NCI-H226 (cell line): ENCODE measurements around the gene GFRAL.
A peak's percentile ranks its signal among the peaks of the same experiment; 100 is the strongest.
"Not testable (repeated sequence)": the region's sequence is repeated elsewhere in the genome, so short reads cannot be mapped to it uniquely, and the experiment has no call there.

Experiments used
- DNase-seq: peaks from one replicate; pipeline ENCODE4 v3.0.0-alpha.2; 2015

Gene GFRAL

GRCh38 chr6:55327169-55327568, at the start of gene GFRAL:
Gene GFRAL, plus strand, starts transcription at chr6:55327469. Its CDS starts 86 bp downstream, at chr6:55327555.
- DNase-seq: no peak

DNA sequence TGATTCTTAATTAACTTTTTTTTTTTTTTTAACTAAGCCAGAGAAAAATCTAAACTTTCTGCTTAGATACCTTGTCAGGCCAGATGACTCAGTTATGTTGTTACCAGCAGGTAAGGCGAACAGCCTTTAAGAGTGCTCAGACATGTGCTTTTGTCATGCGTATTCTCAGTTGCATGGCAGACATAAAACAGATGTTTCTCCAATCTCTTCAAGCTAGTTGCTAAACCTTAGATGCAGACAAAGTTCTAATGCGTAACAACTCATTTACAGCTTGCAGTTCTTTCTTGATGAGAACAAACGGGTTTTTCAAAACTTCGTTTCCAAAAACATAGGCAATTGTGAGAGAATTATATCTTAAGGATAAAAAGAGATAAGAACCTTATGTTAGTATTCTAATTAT, 49.6 kb upstream of the GFRAL start:
- no peak for DNase-seq

DNA sequence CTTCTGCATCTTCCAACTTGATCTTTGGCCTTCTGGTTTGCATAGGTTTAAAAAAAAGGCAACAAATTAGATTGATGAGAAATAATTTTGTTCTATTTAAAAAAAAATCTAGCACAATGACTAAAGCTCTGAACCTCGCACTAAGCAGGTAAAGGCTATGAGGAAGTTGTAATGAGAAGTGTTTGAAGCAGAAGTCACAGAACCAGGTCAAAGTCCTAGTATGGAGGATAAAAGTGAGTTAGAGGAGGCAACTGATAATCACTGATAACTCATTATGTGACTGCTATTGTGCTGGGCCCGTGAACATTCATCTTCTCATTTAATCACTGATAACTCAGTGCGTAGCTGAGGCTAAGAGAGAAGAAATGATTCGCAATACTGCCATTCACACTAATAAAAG, 46.1 kb upstream of the GFRAL start:
- DNase-seq: no peak

DNA sequence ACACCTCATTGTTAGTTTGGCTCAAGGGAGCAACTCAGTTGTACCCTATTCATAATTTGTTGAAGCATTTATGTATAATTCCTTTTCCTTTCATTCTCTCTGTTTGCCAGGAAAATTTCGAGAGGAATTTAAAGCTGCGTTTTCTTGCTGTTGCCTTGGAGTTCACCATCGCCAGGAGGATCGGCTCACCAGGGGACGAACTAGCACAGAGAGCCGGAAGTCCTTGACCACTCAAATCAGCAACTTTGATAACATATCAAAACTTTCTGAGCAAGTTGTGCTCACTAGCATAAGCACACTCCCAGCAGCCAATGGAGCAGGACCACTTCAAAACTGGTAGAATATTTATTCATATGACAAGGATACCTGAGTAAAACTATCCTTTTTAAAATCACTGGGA, 45.2 kb upstream of the GFRAL start:
- DNase-seq: no peak

- no peak for DNase-seq
These were observed 40.4 kb upstream of the GFRAL start for GRCh38 chr6:55286824-55287223.

- no peak for DNase-seq
These were observed 36.5 kb upstream of the GFRAL start for GRCh38 chr6:55290736-55291135.

DNA sequence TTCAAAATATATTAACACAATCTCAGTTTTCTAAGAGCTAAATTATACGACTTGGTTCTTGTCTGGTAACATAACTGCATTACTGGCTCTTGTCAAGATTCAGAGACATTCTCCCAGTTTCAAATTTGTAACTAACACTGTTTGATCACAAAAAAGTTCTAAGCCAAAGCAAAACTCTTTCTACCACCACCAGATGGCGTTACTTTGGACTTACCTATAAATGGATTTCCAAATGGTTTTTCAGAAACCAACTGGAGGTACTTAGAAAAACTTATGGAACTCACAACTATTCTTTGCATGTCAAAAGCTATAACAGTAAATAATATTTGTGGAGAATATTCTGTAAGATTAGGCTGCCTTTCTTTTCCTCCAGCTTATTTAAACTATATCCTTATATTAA, 34.2 kb upstream of the GFRAL start:
- DNase-seq: no peak

DNA sequence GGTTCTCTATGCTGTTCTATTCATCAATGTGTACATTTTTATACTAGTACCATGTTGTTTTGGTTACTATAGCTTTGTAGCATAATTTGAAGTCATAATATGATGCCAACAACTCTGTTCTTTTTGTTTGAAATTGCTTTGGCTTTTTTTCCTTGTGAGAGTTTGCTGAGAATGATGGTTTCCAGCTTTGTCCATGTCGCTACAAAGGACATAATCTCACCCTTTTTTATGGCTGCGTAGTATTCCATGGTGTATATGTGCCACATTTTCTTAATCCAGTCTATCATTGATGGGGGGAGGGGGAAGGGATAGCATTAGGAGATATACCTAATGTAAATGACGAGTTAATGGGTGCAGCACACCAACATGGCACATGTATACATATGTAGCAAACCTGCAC, 30.1 kb upstream of the GFRAL start:
- not testable (repeated sequence) for DNase-seq

GRCh38 chr6:55299286-55299985, 27.8 kb upstream of the GFRAL start:
- DNase-seq: no peak

GRCh38 chr6:55304747-55305146, 22.5 kb upstream of the GFRAL start:
- no peak for DNase-seq

DNA sequence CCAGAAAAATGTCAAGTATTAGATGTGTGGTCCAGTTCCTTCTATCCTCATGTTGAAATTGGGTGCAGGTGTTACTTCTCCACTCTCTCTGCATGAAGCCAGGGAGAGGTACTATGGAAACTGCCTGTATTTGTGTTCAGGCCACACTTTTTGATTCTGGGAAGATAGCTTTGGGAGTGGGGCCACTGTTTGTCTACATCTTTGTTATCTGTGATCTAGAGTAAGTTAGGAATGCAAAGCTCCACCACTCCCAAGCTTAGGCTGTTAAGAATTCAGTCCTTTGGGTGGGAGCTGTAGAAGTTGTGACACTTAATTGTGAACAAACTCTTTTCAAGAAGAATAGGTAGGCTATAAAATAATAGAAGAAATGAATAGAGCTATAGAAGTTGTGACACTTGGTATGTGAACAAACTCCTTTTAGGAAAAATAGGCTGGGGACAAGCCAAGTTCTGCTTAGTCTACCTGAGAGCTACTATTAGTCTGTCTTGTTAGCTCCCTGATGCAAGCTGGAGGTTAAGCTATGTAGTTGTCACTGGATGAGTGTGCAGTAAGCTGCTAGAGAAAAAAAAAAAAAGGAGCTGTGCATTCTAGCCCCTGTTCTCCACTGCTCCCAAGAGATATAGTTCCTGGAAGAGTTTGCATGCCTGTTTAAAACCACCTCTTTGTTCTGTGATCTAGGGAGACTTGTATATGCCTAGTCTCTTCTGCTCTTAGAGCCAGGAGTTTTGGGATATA, 7.1 kb upstream of the GFRAL start:
- DNase-seq: no peak

DNA sequence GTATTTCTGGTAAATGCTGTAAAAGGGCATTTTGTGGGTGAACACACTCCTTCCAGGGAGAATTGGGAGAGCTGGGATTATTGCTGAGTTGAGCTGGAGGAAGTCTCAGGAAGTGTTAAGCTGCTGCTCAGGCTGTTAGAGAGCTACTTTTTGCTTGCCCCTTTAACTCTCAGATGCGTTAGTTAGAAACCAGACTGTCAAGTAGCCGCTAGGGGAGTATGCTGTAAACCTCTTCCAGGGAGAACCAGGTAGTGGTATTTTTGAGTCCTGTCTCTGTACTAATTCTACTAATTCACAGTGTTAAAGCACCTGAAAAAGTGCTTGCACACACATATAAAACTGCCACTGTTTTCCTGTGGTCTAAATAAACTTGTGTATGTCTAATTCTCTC, 6.6 kb upstream of the GFRAL start:
- DNase-seq: no peak

GRCh38 chr6:55377150-55377549, 49.9 kb downstream of the GFRAL start:
- no peak for DNase-seq

DNA sequence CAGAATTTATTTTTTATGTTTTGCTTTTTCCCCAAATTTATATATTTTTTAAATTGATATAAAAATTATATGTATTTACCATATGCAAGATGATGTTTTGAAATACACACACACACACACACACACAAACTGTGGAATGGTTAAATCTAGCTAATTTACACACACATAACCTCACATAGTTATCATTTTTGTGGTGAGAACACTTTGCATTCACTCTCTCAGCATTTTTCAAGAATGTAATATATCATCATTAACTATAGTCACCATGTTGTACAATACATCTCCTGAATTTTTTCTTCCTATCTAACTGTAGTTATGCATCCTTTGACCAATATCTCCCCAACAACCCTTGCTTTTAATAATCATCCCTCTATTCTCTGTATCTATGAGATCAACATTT, 52.2 kb downstream of the GFRAL start:
- peak; percentile 71 for DNase-seq

GRCh38 chr6:55379895-55380294, 52.6 kb downstream of the GFRAL start:
- DNase-seq: peak; percentile 66

- no peak for DNase-seq
These were observed 60.9 kb downstream of the GFRAL start for GRCh38 chr6:55388211-55388610.

DNA sequence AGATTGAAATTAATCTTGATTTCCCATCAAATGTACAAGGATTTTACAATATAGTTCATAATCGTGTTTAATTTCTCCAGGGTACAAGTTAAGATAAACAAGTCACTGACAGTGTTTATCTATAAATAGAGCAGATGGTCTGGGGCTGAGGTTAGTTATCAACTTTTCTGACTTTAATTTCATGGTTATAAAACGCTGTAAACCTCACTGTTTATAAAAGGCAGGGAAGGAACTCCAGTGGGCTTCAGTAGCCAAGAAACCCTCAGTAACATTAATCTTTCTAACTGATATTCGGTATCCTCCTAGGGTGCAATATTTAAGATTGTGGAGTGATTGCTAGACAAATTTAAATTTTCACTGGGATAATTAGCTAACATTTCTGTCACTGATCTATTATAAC, 68.6 kb downstream of the GFRAL start:
- DNase-seq: no peak

DNA sequence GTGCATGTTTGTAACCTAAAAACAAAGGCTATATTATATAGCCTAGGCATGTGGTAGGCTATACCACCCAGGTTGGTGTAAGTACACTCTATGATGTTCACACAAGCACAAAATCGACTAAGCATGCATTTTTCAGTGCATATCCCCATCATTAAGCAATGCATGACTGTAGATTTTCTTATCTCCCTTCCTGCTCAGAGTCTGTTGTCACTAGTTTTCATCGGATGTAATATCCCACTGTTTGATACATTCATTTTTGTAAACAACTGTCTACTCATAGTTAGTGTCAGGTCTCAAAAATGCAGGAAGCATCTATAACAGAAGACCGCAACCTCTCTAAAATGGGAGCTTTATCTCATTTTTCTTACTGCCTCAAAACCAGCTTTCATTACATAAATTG, 70.7 kb downstream of the GFRAL start:
- peak; percentile 68 for DNase-seq

GRCh38 chr6:55399351-55399750, 72.1 kb downstream of the GFRAL start:
- DNase-seq: no peak

- no peak for DNase-seq
These were observed 78.4 kb downstream of the GFRAL start for GRCh38 chr6:55405474-55406235.

DNA sequence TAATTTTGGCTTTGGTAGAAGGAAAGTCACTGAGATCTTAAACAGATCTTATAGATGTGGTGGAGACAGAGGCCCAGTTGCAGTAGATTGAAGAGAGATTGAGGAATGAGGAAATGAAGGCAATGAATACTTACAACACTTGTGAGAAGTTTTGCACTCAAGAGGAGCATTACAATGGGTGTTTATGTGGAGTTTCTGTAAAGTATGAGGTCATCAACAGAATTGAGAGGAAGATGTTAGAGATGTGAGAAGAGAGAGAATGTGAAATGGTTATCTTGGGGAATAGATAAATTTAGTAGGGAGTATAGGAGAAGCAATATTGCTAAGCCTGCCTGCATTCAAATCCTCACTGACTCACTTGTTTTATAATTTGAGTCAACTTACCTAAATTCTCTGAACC, 83.4 kb downstream of the GFRAL start:
- no peak for DNase-seq

DNA sequence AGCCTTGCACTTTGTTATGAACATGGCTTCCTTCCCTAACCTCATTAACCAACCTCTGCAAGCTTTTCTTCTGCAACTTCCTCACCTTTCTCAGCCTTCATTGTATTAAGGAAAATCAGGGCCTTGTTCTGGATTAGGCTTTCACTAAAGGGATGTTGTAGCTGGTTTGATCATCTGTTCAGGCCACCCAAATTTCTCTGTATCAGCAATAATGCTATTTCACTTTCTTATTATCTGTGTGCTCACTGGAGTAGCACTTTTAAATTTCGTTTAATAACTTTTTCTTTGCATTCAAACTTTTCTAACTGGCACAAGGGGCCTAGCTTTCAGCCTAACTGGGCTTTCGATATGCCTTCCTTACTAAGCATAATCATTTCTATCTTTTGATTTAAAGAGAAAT, 96.7 kb downstream of the GFRAL start:
- no peak for DNase-seq

- DNase-seq: peak; percentile 58
These were observed 106.3 kb downstream of the GFRAL start for GRCh38 chr6:55433446-55434130.
